Forelimb muscle (tissue), 1 donor: ENCODE measurements around the gene AHRR. TPM values are rescaled to one million over a fixed set of nuclear protein-coding genes. Genes with fewer than 3 reads are reported as not detected.
"Not testable (repeated sequence)": the region's sequence is repeated elsewhere in the genome, so short reads cannot be mapped to it uniquely, and the experiment has no call there.

ENCODE experiments used
- DNase-seq: peaks from one replicate; pipeline ENCODE4 v3.0.0-alpha.2; 2013; ENCODE audit warnings: low read depth
- polyA plus RNA-seq: library from polyadenylated mRNA; unstranded; fragments of 120-200 nt; gene quantifications from one replicate; pipeline ENCODE4 v1.2.1, GENCODE V29; 2013; ENCODE audit not compliant: insufficient read length

The AHRR gene
- polyA plus RNA-seq, 1 donor: 5.0 TPM

DNA sequence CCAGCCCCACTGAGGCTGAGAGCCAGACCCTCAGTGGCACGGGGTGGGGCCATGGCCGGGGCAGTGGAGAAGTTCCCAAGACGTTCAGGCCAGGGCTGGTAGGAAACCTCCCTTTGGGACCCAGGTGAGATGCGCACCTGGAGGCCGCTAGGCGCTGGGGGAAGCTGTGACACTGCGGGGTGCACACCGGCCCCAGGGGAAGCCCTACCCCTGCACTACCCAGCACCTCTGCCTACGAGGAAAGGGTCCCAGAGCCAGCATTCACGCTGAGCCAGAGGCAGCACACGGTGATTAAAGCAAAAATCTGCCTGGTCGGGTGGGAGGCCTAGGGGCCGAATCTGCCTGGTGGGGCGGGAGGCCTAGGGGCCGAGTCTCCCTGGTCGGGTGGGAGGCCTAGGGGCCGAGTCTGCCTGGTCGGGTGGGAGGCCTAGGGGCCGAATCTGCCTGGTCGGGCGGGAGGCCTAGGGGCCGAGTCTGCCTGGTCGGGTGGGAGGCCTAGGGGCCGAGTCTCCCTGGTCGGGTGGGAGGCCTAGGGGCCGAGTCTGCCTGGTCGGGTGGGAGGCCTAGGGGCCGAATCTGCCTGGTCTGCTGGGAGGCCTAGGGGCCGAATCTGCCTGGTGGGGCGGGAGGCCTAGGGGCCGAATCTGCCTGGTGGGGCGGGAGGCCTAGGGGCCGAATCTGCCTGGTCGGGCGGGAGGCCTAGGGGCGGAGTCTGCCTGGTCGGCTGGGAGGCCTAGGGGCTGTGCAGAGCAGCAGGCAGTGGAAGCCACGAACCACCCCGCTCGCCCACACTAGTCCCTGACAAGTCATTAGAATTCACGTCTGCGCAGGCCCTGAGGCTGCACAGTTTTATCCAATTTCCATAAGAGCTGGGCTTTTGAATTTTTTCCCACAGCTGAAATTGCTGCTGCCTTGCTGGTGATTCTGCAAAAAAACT lies 93.7 kb downstream of the AHRR start:
- not testable (repeated sequence) for DNase-seq

DNA sequence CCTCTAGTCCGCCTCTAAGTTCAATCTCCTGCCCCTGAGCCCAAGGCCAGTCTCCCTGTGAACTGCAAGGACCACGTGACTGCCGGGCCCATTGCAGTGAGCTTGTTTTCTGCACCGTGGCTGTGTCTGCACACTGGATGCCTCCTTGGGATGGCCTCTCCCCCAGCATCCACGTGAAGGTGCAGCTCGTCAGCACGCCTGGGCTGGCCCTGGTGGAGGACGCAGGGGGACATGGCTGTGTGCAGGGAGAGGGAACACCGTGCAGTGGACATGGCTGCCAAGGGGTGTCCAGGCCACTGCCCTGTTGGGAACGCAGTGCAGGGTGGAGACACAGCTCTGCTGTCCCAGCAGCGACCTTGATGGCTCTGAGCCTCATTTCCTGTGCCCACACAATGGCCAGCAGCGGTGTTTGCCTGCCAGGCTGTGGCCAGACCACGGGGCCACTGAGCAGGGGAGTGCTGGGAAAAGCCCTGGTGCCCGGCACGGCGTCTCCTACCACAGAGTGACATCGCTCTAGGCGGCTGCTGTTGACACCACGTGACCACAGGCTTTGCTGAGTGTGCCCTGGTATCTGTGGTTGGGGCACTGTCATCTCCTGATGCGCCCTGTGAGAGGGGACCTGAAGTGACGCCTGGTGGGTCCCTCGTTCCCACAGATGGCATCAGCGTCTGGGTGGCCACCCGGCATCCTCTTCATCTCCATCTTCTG lies 94.6 kb downstream of the AHRR start:
- no peak for DNase-seq

DNA sequence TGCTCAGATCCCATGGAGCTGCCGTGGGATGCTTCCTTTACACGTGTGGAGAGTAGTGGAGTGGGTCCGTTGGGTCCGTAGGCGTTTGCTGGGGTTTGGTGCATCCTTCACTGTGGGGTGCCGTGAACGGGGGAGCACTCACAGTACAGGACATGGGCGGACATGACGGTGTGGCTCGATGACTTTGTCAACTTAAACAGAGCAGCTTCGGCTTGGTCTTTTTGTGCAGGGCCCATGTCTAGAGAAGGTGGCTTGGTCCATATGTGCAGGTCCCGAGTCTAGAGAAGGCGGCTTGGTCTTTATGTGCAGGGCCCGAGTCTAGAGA lies 95.1 kb downstream of the AHRR start:
- DNase-seq: no peak

DNA sequence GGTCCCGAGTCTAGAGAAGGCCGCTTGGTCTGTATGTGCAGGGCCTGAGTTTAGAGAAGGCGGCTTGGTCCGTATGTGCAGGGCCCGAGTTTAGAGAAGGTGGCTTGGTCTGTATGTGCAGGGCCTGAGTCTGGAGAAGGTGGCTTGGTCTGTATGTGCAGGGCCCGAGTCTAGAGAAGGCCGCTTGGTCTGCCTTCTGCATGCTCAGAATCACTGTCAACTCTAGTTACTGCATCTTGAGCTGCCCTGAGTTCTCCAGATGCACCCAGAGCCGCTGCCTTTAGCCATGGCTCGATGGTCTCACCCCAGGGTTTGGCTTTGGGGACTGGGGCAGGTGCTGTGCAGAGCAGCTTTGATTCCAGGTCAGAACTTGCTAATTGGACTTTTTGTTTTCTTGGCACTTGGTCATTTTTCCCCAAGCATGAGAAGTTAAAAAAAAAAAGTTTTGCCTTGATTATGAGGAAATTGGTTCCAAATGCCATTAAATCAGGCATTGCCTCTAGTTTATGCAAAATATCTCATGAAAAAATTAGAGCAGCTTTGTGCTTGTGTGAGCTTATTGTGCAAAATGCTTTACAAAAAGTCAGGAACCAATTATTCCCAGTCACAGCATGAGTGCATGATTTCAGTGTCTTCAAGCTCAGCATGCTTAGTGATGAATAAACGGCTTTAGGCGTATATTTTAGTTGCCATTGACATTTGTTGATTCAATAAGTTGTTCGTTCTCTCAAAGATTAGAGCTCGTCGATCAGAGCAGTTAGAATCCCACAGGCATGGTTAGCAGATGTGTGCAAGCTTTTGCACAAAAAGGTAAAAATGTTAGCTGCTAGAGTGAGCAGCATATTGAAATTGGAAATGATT lies 96.0 kb downstream of the AHRR start:
- DNase-seq: no peak

DNA sequence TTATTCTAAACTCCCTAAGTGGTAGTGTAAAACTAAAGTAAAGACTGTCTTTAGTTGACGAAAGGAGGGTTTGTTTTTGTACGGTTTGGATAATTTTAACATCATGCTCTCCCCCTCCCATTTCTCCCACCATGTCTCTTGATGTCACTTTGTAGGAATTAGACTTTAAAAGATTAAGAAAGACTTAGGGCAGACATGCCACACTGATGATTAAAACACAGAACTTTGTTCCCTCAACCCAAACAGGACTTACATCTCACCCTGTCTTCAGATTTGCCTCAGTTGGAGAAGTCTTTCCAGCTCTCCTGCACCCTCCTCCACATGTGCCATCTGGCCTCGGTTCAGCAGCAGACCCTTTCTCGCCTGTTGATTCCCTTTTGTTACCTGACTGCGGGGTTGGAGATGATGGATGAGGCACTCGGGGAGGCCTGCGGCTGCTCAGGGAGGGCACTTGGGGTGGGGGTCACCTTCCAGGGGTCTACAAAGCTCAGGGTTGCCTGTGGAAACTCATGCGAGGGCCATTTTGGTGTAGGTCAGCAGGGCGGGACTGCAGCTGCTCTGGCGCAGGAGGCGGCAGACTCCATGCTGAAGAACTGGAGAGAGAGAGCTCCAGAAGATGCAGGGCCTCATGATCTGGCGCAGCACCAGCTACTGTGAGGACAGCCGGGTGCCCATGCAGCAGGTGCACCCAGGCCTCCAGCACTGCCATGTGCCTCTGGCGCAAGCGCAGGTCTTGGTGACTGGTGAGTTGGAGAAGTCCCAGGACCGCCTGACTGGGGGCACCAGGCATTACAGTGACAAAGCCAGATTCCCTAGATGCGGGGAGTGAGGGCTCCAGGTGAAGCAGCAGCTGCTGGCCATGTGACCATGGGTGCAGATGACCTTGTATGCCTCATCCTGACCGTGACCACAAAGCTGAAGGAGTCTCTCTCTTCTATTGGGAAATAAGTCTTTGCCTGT lies 96.9 kb downstream of the AHRR start:
- no peak for DNase-seq

DNA sequence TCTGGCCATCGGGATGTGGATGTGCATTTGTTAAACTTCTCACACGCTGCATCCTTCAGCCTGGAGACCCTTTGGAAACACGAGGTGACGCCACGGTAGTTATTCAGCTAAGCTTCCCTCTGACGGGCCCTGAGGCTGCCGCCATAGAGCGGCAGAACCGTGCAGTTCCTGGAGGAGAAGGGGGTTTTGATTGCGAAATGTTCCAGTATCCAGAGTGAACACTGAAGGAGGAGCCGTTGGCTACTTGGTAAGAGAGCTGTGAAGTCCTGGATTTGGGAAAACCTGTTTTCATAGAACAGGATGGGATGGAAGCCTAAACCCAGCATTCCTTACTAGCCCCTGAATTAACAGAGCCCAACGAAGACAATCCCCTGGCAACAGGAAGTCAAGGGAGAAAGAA lies 98.5 kb downstream of the AHRR start:
- no peak for DNase-seq

DNA sequence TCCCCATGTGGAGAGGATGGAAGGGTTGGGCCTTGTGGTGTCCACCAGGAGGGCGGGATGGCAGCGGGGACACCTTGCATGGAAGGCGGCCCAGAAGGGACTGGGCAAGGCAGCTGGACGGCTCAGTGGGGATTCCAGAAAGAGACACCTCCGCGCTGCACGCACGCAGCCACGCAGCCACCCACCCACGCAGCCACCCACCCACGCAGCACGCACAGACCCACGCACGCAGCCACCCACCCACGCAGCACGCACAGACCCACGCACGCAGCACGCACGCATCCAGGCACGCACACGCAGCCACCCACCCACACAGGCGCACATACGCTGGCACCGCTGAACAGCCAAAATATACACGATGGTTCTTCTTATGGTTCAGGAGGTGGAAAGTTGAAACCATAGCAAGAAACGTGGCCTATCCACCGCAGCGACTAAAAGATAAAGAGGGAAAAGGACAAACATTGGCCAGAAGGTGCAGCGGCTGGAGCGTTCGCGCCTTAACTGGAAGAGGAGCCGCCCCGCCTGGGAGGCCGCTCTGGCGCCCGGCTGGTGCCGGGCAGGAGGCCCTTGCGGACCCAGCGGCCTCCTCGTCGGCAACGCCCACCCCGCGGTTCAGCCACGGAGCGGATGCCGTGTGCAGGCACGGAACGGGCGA lies 99.2 kb downstream of the AHRR start:
- no peak for DNase-seq

DNA sequence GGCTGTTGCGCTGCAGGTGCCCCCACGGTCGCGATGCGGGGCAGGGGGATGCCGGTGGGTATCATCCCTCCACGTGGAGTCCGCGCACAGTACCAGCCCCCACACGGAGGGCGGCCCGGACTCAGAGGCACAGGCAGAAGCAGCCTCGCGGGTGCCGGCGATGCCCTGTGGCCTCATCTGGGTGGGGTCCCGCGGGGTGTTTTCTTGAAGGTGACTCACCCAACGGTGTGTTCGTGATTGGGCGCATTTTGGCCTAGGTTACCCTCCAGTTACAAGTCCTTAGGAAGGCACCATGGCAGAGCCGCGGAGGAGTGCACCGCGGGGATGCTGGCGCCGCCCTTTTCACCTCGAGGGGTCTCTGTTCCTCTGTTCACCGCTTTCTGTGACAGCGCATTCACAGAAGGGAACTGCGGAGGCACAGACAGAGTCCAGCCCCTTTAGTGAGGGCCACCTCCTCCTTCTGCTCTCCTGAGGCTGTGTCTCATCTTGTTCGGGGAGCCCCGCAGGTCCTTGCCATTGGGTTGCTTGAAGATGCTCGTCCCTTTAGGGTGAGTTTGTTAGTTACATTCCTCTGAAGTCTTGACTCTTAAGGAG lies 99.9 kb downstream of the AHRR start:
- no peak for DNase-seq

DNA sequence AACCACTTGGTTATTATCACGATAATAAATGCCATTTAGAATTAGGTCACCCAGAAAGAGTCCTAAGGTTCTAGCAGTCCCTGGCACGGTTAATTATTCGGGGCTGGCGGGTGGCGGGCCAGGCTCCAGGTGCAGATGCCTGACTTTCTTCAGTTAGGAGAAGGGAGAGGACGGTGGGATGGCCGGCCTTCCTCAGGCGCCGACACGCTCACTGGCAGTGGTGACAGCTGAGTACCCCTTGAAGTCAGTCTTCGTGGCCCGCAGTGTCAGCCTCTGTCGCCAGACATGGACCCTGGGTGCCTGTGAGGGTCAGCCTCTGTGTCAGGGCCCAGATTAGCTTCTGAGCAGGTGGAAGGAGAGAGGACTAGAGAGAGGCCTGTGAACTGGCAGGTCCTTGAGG lies 100.4 kb downstream of the AHRR start:
- no peak for DNase-seq

DNA sequence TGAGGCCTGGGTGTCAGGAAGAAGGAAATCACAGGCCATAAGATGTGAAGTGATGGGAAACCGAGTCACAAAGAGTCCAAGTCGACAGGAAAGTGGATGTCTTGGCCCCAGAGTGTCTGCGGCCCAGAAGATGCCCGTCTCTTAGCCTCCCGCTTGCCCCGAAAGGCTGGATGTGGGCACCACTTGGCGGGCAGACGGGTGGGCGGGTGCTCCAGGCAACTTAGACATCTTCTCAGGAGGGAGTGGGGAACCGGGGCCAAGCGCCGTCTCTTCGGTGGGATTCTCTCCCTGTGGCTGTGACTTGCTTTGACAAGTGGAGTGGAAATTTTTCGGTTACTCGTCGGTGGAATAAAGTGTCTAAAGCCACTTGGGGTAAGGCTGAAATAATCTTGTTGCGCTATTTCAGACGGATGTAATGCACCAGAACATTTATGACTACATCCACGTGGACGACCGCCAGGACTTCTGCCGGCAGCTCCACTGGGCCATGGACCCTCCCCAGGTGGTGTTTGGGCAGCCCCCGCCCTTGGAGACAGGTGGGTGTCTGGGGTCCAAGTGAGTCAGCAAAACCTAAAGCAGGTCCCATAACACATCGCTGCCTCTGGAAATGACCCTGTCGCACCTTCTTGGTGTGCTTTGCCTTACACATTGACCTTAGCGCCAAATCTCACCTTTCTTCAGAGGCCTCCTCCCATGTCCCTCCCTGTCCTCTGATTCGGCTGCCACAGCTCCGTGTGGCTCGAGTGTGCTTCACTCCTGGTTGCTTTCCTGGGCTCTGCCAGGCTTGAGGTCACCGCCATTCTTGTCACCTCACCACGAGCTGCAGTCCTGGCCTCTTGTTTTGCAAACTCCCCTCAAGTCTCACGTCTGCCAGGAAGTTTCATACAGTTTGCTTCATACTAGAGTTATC lies 101.1 kb downstream of the AHRR start:
- DNase-seq: no peak

DNA sequence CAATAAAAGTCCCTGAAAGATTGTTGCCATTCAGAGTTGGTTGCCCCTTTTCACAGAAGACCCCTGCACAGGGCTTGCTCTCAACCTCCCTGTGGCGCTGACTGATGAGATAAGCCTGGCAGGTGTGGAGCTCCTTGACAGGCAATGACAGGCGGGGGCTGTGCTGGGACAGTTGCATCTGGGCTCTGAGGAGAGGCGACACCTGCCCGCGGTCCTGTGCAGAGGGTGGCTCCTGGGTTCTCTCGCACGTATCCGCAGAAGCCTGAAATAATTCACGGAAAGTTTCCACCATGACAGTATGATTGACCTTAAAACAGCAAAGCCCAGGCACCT lies 101.7 kb downstream of the AHRR start:
- no peak for DNase-seq

DNA sequence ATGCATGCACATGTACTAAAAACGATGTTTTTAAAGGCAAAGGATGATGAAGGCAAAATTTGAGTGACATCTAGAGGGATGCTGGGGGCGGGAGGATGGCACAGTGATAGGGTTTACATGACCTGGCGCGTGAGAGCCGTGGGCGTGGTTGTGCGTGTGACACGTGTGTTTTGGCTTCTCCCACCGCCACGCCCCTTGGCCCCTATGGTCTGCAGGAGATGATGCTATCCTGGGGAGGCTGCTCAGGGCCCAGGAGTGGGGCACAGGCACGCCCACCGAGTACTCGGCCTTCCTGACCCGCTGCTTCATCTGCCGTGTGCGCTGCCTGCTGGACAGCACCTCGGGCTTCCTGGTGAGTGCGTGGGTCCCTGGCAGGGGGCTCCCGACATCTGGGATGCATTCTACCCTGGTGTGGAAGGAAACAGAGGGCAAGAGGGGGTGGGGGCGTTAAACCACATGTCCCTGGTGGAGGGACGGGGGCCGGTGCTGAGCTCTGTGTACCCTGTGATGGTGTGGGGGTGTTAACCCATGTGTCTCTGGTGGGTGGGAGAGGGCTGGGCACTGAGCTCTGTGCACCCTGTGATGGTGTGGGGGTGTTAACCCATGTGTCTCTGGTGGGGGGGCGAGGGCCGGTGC lies 102.2 kb downstream of the AHRR start:
- DNase-seq: no peak

DNA sequence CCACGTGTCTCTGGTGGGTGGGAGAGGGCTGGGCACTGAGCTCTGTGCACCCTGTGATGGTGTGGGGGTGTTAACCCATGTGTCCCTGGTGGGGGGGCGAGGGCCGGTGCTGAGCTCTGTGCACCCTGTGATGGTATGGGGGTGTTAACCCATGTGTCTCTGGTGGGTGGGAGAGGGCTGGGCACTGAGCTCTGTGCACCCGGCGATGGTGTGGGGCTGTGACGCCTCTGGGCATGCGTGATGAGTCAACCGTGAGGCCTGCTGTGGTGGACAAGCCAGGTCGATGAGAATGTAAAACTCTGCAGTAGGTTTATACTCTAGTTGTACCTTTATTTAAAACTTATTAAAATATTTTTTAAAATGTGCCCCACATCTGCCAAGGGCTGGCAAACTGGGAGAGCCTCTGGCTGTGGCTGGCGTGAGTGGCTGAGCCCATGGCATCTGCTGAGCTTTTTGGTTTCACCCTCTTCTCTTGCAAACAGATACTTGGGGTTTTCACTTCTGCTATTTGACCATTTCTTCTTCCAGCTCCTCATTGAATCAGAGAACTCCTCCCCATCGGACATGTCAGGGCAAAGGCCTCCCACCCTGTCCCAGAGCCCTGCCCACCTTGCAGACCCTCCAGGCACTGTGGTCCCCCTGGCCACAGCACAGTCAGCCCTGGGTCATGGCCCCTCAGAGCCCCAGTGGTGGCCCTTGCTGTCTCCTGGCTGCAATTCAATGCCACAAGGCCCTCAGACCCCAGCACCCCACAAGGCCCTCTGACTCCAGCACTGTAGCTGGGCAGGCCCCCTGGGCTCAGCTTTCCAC lies 103.0 kb downstream of the AHRR start:
- DNase-seq: no peak

DNA sequence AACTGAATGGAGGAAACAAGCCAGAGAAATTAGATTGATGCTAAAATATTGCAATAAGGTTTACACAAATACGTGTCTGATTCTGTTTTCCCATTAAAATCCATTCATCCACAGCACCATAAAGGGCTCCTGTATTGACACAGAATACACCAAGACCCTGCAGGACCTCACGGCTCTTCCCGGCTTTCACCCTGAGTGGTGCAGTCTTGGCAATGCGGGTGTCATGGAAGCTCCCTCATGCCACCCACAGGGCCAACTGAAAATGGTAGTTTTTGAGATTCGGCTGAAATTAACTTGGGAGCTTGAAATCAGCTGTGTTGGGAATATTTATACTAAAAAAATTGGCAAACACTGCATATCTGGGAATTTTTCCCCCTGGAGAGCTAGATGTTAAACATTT lies 104.2 kb downstream of the AHRR start:
- DNase-seq: no peak

DNA sequence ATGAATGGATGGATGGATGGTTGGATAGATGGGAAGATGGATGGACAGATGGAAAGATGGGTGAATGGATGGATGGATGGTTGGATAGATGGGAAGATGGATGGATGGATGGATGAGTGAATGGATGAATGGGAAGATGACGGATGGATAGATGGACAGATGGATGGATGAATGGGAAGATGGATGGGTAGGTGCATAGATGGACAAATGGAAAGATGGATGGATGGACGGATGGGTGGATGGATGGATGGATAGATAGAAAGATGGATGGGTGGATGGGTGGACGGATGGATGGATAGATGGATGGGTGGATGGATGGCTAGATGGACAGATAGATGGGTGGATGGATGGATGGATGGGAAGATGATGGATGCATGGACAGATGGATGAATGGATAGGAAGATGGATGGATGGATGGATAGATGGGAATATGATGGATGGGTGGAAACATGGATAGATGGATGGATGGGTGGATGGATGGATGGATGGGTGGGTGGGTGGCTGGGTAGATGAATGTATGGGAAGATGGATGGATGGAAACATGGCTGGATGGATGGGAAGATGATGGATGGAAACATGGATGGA lies 105.0 kb downstream of the AHRR start:
- no peak for DNase-seq

DNA sequence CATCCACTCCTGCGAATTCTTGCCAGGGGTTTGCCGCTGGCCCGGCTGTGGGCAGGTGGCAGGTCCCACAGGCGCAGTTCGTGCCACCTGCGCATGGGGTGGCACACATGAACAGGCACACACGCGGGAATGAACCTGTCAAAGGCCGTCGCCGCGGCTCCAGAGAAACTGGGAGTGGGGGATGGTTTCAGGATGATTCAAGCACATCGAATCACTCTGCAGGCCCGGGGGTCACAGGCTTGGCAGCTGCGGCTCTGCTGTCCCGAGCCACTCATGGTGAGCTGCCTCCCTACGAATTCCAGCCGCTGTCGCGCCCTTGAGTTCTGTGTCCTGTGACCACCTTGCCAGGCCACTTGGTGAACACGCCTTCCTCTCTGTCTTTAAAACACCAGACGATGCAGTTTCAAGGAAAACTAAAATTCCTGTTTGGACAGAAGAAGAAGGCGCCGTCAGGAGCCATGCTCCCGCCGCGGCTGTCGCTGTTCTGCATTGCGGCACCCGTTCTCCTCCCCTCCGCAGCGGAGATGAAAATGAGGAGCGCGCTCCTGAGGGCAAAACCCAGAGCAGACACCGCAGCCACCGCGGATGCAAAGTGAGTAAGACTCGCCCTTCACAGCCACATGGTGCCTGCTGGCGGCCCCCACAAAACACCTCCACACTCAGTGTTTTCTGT lies 106.0 kb downstream of the AHRR start:
- DNase-seq: no peak

DNA sequence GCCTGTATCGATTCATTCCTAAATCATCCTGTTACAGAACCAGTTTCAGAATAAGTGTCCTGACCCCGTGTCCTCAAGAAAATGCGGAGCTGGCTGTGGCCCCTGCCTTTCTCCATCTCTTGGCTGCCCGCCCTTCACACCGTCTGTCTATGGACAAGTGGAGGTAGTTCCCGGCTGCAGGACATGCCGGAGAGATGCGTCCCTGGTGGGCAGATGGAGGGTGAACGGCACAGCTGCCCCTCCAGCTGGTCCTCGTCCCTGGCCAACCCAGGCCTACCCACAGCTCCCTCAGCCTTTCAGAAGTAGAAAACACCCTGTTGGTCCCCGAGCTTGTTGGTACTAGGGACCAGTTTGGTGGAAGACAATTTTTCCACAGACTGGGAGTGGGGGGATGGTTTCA lies 106.7 kb downstream of the AHRR start:
- DNase-seq: no peak
